ENCODE measurements around the gene ZNF689.

Gene ZNF689

DNA sequence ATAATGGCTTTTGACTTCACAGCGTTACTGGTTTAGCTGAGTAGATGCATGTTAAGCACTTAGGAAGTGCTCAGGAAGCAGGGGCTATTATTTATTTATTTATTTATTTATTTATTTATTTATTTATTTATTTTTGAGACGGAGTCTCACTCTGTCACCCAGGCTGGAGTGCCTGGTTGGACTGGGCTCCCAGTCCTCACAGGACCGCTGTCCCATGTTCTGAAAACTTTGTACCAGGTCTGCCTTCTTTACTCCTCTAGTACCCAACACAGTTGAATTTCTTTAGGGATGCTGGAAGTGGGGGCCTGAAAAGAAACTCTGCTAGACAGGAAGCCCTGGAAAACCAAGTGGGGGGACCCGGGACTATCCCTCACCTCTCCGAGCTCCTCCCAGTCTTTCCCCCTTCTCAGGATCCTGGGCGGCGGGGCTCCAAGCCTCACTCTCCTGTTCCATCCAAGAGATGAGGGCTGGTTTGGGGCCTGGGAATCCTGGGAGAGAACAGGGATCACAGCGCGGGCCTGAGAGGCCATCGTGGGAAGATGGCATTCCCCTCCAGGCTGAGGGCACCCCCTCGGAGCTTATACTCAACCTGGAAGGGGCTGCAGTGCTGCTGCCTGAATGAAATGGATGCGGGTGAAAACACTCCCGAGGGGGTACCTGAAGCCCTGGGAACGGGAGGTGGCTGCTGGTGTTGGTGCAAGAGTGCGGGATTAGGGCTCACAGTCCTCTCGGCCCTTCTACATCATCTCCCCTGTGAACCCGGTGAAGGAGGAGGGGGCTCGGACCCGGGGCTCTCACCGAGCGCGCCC, 39.3 kb downstream of the ZNF689 start (continued):
- TF ChIP-seq ZNF2 (tag by site-specific recombination; IDR thresholded peaks at IDR 0.05) (0 out of 2 replicates have a peak, but pooled peaks have one; percentile 15), ZNF664 (tag by site-specific recombination; IDR thresholded peaks at IDR 0.05) (peak; percentile 98), ZNF707 (tag by site-specific recombination; IDR thresholded peaks at IDR 0.05) (no peak), KLF8 (tag by site-specific recombination; IDR thresholded peaks at IDR 0.05) (no peak), ZBTB1 (tag by site-specific recombination; IDR thresholded peaks at IDR 0.05) (peak; percentile 93), ZNF248 (tag by site-specific recombination; IDR thresholded peaks at IDR 0.05) (no peak), ZNF596 (tag by site-specific recombination; IDR thresholded peaks at IDR 0.05) (no peak), SP2 (tag by site-specific recombination; IDR thresholded peaks at IDR 0.05) (no peak), ZNF658 (tag by site-specific recombination; IDR thresholded peaks at IDR 0.05) (no peak), OVOL3 (tag by site-specific recombination; IDR thresholded peaks at IDR 0.05) (peak; percentile 91; the same call in 1 of the 2 replicates), ZNF10 (tag by site-specific recombination; IDR thresholded peaks at IDR 0.05) (peak; percentile 59; the same call in 1 of the 2 replicates), ZNF777 (tag by site-specific recombination; IDR thresholded peaks at IDR 0.05; ENCODE audit: borderline replicate concordance) (no peak), ZNF26 (tag by site-specific recombination; IDR thresholded peaks at IDR 0.05) (no peak), ZNF23 (tag by site-specific recombination; IDR thresholded peaks at IDR 0.05; ENCODE audit: borderline replicate concordance) (peak; percentile 43; the same call in 1 of the 2 replicates), ZNF571 (tag by site-specific recombination; IDR thresholded peaks at IDR 0.05) (no peak), KLF7 (tag by site-specific recombination; IDR thresholded peaks at IDR 0.05; ENCODE audit: borderline replicate concordance) (peak; percentile 86), ZNF792 (tag by site-specific recombination; IDR thresholded peaks at IDR 0.05) (no peak), ZNF423 (tag by site-specific recombination; IDR thresholded peaks at IDR 0.05) (no peak), ZNF514 (tag by site-specific recombination; IDR thresholded peaks at IDR 0.05) (peak; percentile 99), ZNF585B (tag by site-specific recombination; IDR thresholded peaks at IDR 0.05) (no peak), ZNF776 (tag by site-specific recombination; IDR thresholded peaks at IDR 0.05; ENCODE audit: borderline replicate concordance) (no peak), ZNF112 (tag by site-specific recombination; IDR thresholded peaks at IDR 0.05) (no peak), ZNF843 (tag by site-specific recombination; IDR thresholded peaks at IDR 0.05) (peak; percentile 33; the same call in 1 of the 2 replicates), ZNF76 (tag by site-specific recombination; IDR thresholded peaks at IDR 0.05; ENCODE audit: borderline replicate concordance, low read depth) (peak; percentile 73), ZNF133 (tag by site-specific recombination; IDR thresholded peaks at IDR 0.05) (0 out of 2 replicates have a peak, but pooled peaks have one; percentile 10), KLF10 (tag by site-specific recombination; IDR thresholded peaks at IDR 0.05) (no peak), HOXC10 (CRISPR knock-in tag; IDR thresholded peaks at IDR 0.05) (no peak), YY1 (tag by site-specific recombination; IDR thresholded peaks at IDR 0.05) (no peak), ZNF121 (tag by site-specific recombination; IDR thresholded peaks at IDR 0.05) (peak; percentile 78), EGR2 (tag by site-specific recombination; IDR thresholded peaks at IDR 0.05; ENCODE audit: low read depth) (no peak), ZNF629 (tag by site-specific recombination; IDR thresholded peaks at IDR 0.05) (peak; percentile 85), OSR2 (tag by site-specific recombination; IDR thresholded peaks at IDR 0.05) (peak; percentile 15; the same call in 1 of the 2 replicates), KLF16 (tag by site-specific recombination; IDR thresholded peaks at IDR 0.05) (no peak), ZNF677 (tag by site-specific recombination; IDR thresholded peaks at IDR 0.05) (no peak; the same call in 1 of the 2 replicates), ZFP37 (tag by site-specific recombination; IDR thresholded peaks at IDR 0.05) (no peak; the same call in 1 of the 2 replicates)
- TF ChIP-seq, protein P1, sequence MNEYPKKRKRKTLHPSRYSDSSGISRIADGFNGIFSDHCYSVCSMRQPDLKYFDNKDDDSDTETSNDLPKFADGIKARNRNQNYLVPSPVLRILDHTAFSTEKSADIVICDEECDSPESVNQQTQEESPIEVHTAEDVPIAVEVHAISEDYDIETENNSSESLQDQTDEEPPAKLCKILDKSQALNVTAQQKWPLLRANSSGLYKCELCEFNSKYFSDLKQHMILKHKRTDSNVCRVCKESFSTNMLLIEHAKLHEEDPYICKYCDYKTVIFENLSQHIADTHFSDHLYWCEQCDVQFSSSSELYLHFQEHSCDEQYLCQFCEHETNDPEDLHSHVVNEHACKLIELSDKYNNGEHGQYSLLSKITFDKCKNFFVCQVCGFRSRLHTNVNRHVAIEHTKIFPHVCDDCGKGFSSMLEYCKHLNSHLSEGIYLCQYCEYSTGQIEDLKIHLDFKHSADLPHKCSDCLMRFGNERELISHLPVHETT (tag by site-specific recombination; IDR thresholded peaks at IDR 0.05), result peak; percentile 93
- TF ChIP-seq, protein P2, sequence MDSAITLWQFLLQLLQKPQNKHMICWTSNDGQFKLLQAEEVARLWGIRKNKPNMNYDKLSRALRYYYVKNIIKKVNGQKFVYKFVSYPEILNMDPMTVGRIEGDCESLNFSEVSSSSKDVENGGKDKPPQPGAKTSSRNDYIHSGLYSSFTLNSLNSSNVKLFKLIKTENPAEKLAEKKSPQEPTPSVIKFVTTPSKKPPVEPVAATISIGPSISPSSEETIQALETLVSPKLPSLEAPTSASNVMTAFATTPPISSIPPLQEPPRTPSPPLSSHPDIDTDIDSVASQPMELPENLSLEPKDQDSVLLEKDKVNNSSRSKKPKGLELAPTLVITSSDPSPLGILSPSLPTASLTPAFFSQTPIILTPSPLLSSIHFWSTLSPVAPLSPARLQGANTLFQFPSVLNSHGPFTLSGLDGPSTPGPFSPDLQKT (IDR thresholded peaks at IDR 0.05; ENCODE audit: borderline replicate concordance, low read depth, low read length), result no peak
- TF ChIP-seq, protein P3, sequence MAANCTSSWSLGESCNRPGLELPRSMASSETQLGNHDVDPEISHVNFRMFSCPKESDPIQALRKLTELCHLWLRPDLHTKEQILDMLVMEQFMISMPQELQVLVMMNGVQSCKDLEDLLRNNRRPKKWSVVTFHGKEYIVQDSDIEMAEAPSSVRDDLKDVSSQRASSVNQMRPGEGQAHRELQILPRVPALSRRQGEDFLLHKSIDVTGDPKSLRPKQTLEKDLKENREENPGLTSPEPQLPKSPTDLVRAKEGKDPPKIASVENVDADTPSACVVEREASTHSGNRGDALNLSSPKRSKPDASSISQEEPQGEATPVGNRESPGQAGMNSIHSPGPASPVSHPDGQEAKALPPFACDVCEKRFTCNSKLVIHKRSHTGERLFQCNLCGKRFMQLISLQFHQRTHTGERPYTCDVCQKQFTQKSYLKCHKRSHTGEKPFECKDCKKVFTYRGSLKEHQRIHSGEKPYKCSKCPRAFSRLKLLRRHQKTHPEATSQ (tag by site-specific recombination; IDR thresholded peaks at IDR 0.05), result no peak

Measured in HEK293 (cell line).